Omental fat pad (tissue), 4 donors: ENCODE results near the gene KIFBP. TPM values are rescaled to one million over a fixed set of nuclear protein-coding genes. Genes with fewer than 3 reads are reported as not detected.

Experiments used
- ATAC-seq: fragments of 150-250 bp; one replicate; pipeline ENCODE4 v1.9.1; 2016; ENCODE audit warnings: mild to moderate bottlenecking, moderate library complexity; ENCODE audit not compliant: low FRiP score
- DNase-seq: peaks from one replicate; pipeline ENCODE4 v3.0.0-alpha.2; 2019; ENCODE audit warnings: low spot score
- CTCF ChIP-seq, 3 donors: fragments of 450-650 bp; IDR thresholded peaks; one replicate each; pipeline ENCODE4 v1.5.1; 2016 to 2017; ENCODE audit warnings: antibody characterized with exemption in 3 of 3, mild to moderate bottlenecking in 3 of 3, moderate library complexity in 2 of 3
- total RNA-seq, 4 donors: library from RNA; depleted of rRNA; stranded (reverse); fragments of >200 nt; gene quantifications; one replicate each; pipeline ENCODE4 v1.1.0, GENCODE V29; 2016

KIFBP gene
- total RNA-seq, 4 donors from 2014 or later: 25.0 to 36.4 (median 34.7) TPM

- TF ChIP-seq CTCF (IDR thresholded peaks at IDR 0.05): no peak
- ATAC-seq (no peak), DNase-seq (no peak)
These were observed 62.7 kb downstream of the KIFBP start for GRCh38 chr10:69051303-69051702.

GRCh38 chr10:69051710-69052487, 63.3 kb downstream of the KIFBP start:
- no peak for TF ChIP-seq CTCF (IDR thresholded peaks at IDR 0.05)
- no peak for ATAC-seq
- no peak for DNase-seq

GRCh38 chr10:69052736-69053135, 64.1 kb downstream of the KIFBP start:
- no peak for DNase-seq
- no peak for TF ChIP-seq CTCF (IDR thresholded peaks at IDR 0.05)
- ATAC-seq: no peak

- ATAC-seq (no peak), DNase-seq (no peak)
- TF ChIP-seq CTCF (IDR thresholded peaks at IDR 0.05): no peak
These were observed 66.6 kb downstream of the KIFBP start for GRCh38 chr10:69055241-69055640.

- no peak for TF ChIP-seq CTCF (IDR thresholded peaks at IDR 0.05)
- no peak for ATAC-seq
- no peak for DNase-seq
These were observed 67.5 kb downstream of the KIFBP start for GRCh38 chr10:69056129-69056528.

GRCh38 chr10:69056536-69057260, 68.1 kb downstream of the KIFBP start:
- DNase-seq (no peak), ATAC-seq (no peak)
- TF ChIP-seq CTCF (IDR thresholded peaks at IDR 0.05): no peak
